NCI-H345 treated with DMSO at 0.1 percent for 48 hours (cell line): ENCODE data around the gene PPP1CA.
A peak's percentile ranks its signal among the peaks of the same experiment; 100 is the strongest.
"Not testable (repeated sequence)": the region's sequence is repeated elsewhere in the genome, so short reads cannot be mapped to it uniquely, and the experiment has no call there.

Experiments used
- DNase-seq: peaks from one replicate; lab custom pipeline; 2025; ENCODE audit not compliant: unreplicated experiment; lab: John Stamatoyannopoulos, UW

The PPP1CA gene

GRCh38 chr11:67435031-67435726, 33.5 kb upstream of the PPP1CA start:
- no peak for DNase-seq

- DNase-seq, result no peak
These were observed 32.8 kb upstream of the PPP1CA start for GRCh38 chr11:67434395-67434881.

- no peak for DNase-seq
These were observed 32.1 kb upstream of the PPP1CA start for GRCh38 chr11:67433536-67434394.

- no peak for DNase-seq
These were observed 31.1 kb upstream of the PPP1CA start for GRCh38 chr11:67432655-67433349.

- DNase-seq, result no peak
These were observed 29.9 kb upstream of the PPP1CA start for GRCh38 chr11:67431346-67432249.

GRCh38 chr11:67429722-67430121, 28.1 kb upstream of the PPP1CA start:
- DNase-seq, result no peak

GRCh38 chr11:67429038-67429668, 27.5 kb upstream of the PPP1CA start:
- no peak for DNase-seq

GRCh38 chr11:67428052-67429001, 26.7 kb upstream of the PPP1CA start, which contains the start of gene RPS6KB2:
RPS6KB2 (plus strand) TSS chr11:67428494; CDS start chr11:67428546, 52 bp downstream.
- DNase-seq, result peak; percentile 95

GRCh38 chr11:67427364-67427859, 25.8 kb upstream of the PPP1CA start:
- not testable (repeated sequence) for DNase-seq

- DNase-seq, result no peak
These were observed 22.4 kb upstream of the PPP1CA start for GRCh38 chr11:67423891-67424613.

- no peak for DNase-seq
These were observed 21.8 kb upstream of the PPP1CA start for GRCh38 chr11:67423466-67423865.

GRCh38 chr11:67422891-67423290, 21.2 kb upstream of the PPP1CA start:
- no peak for DNase-seq

- no peak for DNase-seq
These were observed 19.9 kb upstream of the PPP1CA start for GRCh38 chr11:67421430-67422031.

GRCh38 chr11:67420646-67421429, 19.2 kb upstream of the PPP1CA start:
- peak; percentile 88 for DNase-seq

GRCh38 chr11:67420147-67420645, 18.5 kb upstream of the PPP1CA start:
- no peak for DNase-seq

GRCh38 chr11:67419325-67420049, 17.8 kb upstream of the PPP1CA start:
- DNase-seq, result no peak
